HG03135 (cell line): ENCODE data around the gene OR2M5.

Source experiments
- ATAC-seq: cut with Tn5 transposase; IDR thresholded peaks from one replicate; pipeline ENCODE4 v1.9.1; 2021; ENCODE audit warnings: mild to moderate bottlenecking, moderate library complexity; ENCODE audit not compliant: unreplicated experiment

OR2M5 gene

GRCh38 chr1:248144513-248145198 lies at the start of gene OR2M5:
OR2M5 (plus strand) TSS chr1:248145148; CDS start chr1:248145148, 0 bp downstream.
- no peak for ATAC-seq

GRCh38 chr1:248098529-248098928 lies 46.4 kb upstream of the OR2M5 start:
- ATAC-seq, result no peak

- no peak for ATAC-seq
Measured at GRCh38 chr1:248102847-248103246, 42.1 kb upstream of the OR2M5 start.

DNA sequence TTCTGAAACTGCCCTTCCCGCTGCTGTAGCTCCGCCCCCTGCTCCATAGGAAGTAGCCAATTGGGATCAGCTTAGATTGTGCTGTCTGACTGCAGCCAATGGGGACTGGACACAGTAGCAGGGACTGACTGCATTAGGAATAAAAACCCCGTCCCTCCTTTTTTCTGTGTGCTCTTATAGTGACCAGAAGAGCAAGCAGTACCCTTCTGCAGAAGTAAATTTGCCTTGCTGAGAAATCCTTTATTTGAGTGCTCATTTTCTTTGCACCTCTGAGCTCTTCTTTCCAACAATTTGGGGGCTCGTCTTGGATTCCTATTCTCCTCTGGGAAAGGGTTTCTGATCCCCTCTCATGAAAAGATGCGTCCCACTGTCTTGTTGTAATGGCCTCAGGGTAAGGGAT lies 33.8 kb upstream of the OR2M5 start:
- no peak for ATAC-seq

GRCh38 chr1:248114890-248115289 lies 30.1 kb upstream of the OR2M5 start:
- ATAC-seq, result no peak

- ATAC-seq, result no peak
Measured at GRCh38 chr1:248127653-248128052, 17.3 kb upstream of the OR2M5 start.

DNA sequence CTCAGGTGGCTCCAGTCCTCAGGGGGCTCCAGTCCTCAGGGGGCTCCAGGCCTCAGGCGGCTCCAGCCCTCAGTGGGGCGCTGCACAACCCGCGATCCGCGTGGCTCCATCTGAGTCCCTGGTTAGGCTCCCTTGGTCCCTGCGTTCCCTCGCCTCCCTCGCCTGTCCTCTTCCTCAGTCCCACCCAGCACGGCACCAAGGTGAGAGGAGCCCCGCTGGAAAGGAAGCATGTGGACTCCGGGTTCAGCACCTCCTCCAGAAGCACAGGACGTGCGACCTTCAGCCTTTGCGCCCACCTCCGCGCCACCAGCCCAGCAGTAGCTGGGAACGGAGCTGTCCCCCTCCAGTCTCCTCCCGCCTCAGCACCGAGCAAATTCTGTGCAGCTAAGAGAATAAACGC lies 8.1 kb upstream of the OR2M5 start:
- no peak for ATAC-seq

DNA sequence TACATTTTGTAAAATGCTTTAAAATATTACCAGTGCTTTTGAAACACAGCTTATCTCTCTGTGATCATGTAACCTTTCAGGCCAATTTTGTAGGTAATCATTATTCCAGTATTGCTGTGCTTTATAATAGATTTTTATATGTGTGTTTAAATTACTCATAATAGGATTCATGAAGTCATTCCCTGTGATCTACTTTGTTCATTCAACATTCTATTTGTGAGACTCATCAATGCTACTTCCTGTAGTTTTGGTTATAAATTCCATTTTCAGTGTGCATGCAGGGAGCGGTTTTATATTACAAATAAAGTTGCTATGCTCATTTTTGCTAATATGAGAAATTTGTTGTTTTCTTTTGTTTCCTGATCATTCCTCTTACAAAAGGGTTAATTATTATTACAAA lies 4.1 kb upstream of the OR2M5 start:
- ATAC-seq, result no peak

DNA sequence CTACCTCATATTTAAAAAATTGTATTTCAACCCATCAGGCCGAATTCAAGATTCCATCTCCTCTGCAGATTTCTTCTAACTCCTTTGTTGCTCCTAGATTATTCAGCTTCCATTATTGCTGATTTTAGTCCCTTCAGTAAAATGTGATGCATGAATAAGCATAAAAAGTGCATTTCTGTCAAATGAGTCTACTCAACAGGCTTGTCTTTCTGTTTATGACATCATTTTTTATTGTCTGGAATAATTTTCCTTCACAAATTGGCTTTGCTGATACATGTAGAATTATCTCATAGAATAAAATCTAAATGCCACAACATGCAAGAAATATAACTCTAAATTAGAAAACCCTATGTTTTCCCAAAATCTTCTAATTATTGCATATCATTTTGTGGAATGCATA lies 1.6 kb upstream of the OR2M5 start:
- no peak for ATAC-seq

DNA sequence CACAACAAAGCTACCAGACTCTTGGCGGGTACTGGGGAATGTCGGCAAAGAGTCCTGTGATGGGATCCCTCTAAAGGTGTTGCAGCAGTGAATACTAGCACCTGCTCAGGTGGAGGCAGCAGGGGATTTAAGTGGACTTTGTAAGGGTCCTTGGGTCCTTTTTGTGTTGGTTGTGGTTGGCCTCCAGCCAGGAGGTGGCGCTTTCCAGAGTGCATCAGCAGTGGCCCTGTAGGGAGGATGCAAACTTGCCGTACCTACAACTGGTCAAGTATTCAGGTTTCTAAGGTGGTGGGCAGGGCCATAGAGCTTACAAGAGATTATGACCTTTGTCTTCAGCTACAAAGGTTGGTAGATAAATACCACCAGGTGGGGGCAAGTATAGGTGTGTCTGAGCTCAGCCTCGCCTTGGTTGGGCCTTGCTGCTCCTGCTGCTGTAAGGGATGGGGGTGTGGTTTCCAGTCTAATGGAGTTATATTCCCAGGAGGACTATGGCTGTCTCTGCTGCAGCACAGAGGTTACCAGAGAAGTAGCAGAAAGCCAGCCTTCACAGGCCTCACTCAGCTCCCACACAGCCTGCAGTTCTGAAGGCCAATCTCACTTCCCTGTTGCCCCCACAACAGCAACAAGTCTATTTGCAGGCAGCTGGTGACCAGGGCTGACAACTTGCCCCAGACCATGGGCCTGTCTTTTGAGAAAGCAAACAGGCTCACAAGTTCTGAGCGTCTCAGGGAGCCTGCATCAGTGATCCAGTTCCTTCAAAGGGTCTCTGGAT lies 7.3 kb downstream of the OR2M5 start:
- ATAC-seq, result no peak

DNA sequence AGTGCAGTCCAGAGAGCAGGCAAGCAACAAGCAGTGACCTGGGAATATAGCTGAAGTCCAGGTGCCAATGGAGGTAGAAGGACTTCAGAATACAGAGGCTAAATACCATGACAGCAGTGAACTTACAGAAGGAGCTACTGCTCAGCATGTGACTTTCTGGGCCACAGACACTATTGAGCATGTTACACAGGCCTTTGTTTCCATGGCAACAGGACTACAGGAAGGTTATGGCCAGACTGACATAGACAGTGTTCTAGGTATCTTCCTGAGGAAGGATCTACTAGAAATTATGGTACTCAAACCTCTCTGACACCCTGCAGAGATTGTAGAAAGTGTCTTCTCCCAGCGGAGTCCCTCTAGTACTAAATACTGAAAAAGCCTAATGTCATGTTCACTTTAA lies 11.0 kb downstream of the OR2M5 start:
- no peak for ATAC-seq

DNA sequence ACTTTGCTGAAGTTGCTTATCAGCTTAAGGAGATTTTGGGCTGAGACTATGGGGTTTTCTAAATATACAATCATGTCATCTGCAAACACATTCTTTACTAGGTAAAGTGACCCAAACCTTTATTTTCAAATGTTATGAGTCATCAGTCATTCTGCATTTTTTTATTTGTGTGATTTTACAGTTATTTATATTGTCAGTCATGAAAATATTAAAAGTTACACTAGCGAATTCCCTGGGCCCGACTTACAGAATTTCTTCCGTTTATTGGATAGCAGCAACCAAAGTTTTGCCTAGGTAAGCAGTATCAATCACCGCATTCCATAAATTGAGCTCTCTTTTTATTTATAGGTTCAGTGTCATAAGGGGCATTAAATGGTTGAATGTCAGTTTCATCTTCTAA lies 13.8 kb downstream of the OR2M5 start:
- no peak for ATAC-seq

GRCh38 chr1:248164031-248164430 lies 19.1 kb downstream of the OR2M5 start:
- ATAC-seq, result no peak

GRCh38 chr1:248165186-248165585 lies 20.2 kb downstream of the OR2M5 start:
- ATAC-seq, result no peak

GRCh38 chr1:248174521-248174920 lies 29.6 kb downstream of the OR2M5 start, which contains the start of gene OR2M2:
OR2M2 (plus strand) TSS chr1:248174821; CDS start chr1:248179986, 5,165 bp downstream.
- ATAC-seq, result no peak

DNA sequence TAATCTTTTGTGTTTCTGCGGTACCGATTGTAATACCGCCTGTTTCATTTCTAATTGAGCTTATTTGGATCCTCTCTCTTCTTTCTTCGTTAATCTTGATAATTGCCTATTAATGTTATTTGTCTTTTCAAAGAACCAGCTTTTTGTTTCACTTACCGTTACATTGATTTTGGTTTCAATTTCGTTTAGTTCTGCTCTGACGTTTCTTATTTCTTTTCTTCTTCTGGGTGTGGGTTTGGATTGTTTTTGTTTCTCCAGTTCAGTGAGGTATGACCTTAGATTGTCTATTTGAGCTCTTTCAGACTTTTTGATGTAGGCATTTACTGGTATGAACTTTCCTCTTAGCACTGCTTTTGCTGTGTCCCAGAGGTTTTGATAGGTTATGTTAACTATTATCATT lies 39.0 kb downstream of the OR2M5 start:
- ATAC-seq, result no peak

GRCh38 chr1:248187363-248187762 lies 42.4 kb downstream of the OR2M5 start:
- no peak for ATAC-seq

DNA sequence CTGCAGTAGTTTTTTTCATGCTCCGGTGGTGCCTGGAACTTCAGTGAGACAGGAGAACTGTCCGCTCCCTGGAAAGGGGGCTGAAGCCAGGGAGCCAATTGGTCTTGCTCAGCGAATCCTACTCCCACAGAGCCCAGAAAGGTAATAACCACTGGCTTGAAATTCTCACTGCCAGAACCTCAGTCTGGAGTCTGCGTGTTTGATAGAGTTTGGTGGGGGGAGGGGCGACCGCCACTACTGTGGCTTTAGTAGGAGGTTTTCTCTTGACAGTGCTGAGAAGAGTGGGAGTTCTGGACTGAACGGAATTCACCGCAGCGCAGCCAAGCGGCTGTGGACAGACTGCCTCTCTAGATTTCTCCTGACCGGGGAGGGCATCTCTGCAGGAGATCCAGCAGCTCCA lies 44.1 kb downstream of the OR2M5 start:
- ATAC-seq, result no peak

- no peak for ATAC-seq
Measured at GRCh38 chr1:248194117-248194516, 49.2 kb downstream of the OR2M5 start.
